HEK293 (cell line): ENCODE data around the gene RIN3.

ENCODE experiments used
- CTCF ChIA-PET: fragments of 350-600 bp; formaldehyde crosslinking; extraction: SDS; loops from one replicate; lab custom pipeline; 2021; ENCODE audit warnings: antibody characterized with exemption; lab: Yijun Ruan, JAX
- POLR2A ChIA-PET: fragments of 300-600 bp; formaldehyde crosslinking; extraction: SDS; loops from one replicate; lab custom pipeline; 2020; ENCODE audit warnings: antibody characterized with exemption, inconsistent platforms; lab: Yijun Ruan, JAX
- H3K27ac ChIP-seq: fragments of 200-500 bp; sonication (Bioruptor generic); 2 replicates; pipeline ENCODE4 v1.5.1; 2014; ENCODE audit warnings: low read depth, low read length, control low read depth, inconsistent platforms; ENCODE audit errors: extremely low read depth
- H3K36me3 ChIP-seq, 2 experiments: fragments of 200-500 bp in 1 of 2; sonication (Bioruptor generic) in 1 of 2; 1 replicate in 1 of 2; 2 replicates in 1 of 2; pipeline ENCODE4 v1.5.1; 2014 to 2017; ENCODE audit warnings: inconsistent platforms in 2 of 2, low read length in 2 of 2; ENCODE audit not compliant: control insufficient read depth in 2 of 2, insufficient read depth in 1 of 2
- H3K4me1 ChIP-seq: fragments of 200-500 bp; sonication (Bioruptor generic); 2 replicates; pipeline ENCODE4 v1.5.1; 2014; ENCODE audit warnings: mild to moderate bottlenecking, low read length, inconsistent platforms; ENCODE audit not compliant: control insufficient read depth, insufficient read depth
- H3K4me3 ChIP-seq: 2 replicates; pipeline ENCODE4 v1.5.1; 2011; ENCODE audit warnings: low read depth, mild to moderate bottlenecking, control low read depth, low read length, moderate library complexity
- H3K9me3 ChIP-seq: fragments of 200-500 bp; sonication (Bioruptor generic); 2 replicates; pipeline ENCODE4 v1.5.1; 2014; ENCODE audit warnings: low read depth, low read length, inconsistent platforms; ENCODE audit not compliant: control insufficient read depth, insufficient read depth
- IKZF3 ChIP-seq: fragments of 450-650 bp; IDR thresholded peaks from 2 replicates; pipeline ENCODE4 v1.5.0; 2018; ENCODE audit warnings: missing biosample characterization, mild to moderate bottlenecking, missing genetic modification characterization, moderate library complexity
- INSM2 ChIP-seq: fragments of 450-650 bp; formaldehyde crosslinking; IDR thresholded peaks from 2 replicates; pipeline ENCODE4 v1.5.1; 2016; ENCODE audit warnings: missing biosample characterization, missing genetic modification characterization
- PBX3 ChIP-seq: sonication (generic); formaldehyde crosslinking; IDR thresholded peaks from 2 replicates; pipeline ENCODE4 v1.8.1; 2022; ENCODE audit warnings: mild to moderate bottlenecking, moderate library complexity, missing genetic modification reagents
- RBAK ChIP-seq: fragments of 450-650 bp; formaldehyde crosslinking; IDR thresholded peaks from 2 replicates; pipeline ENCODE4 v1.5.1; 2016; ENCODE audit warnings: missing biosample characterization, missing genetic modification characterization
- REPIN1 ChIP-seq: fragments of 450-650 bp; formaldehyde crosslinking; IDR thresholded peaks from 2 replicates; pipeline ENCODE4 v1.5.1; 2017; ENCODE audit warnings: missing biosample characterization, missing genetic modification characterization, low read depth
- REST ChIP-seq: fragments of 450-650 bp; formaldehyde crosslinking; IDR thresholded peaks from 2 replicates; pipeline ENCODE4 v1.5.1; 2016; ENCODE audit warnings: missing biosample characterization, missing genetic modification characterization
- TCF7L2 ChIP-seq: IDR thresholded peaks from 2 replicates; pipeline ENCODE4 v1.6.1; 2011; ENCODE audit warnings: low read depth, mild to moderate bottlenecking, inconsistent platforms, low read length, moderate library complexity, borderline replicate concordance
- ZBTB21 ChIP-seq: fragments of 450-650 bp; formaldehyde crosslinking; IDR thresholded peaks from 2 replicates; pipeline ENCODE4 v1.5.1; 2017; ENCODE audit warnings: missing biosample characterization, missing genetic modification characterization
- ZBTB8A ChIP-seq: fragments of 450-650 bp; formaldehyde crosslinking; IDR thresholded peaks from 2 replicates; pipeline ENCODE4 v1.5.1; 2016; ENCODE audit warnings: missing biosample characterization, missing genetic modification characterization
- ZFHX2 ChIP-seq: fragments of 450-650 bp; formaldehyde crosslinking; conservative IDR thresholded peaks from 2 replicates; pipeline ENCODE4 v1.5.1; 2016; ENCODE audit warnings: missing biosample characterization, missing genetic modification characterization
- ZFP3 ChIP-seq: fragments of 450-650 bp; formaldehyde crosslinking; IDR thresholded peaks from 2 replicates; pipeline ENCODE4 v1.5.1; 2016; ENCODE audit warnings: low read depth, missing biosample characterization, missing genetic modification characterization
- ZNF175 ChIP-seq: fragments of 450-650 bp; formaldehyde crosslinking; IDR thresholded peaks from 2 replicates; pipeline ENCODE4 v1.5.1; 2016; ENCODE audit warnings: missing biosample characterization, missing genetic modification characterization
- ZNF239 ChIP-seq: fragments of 450-650 bp; formaldehyde crosslinking; IDR thresholded peaks from 2 replicates; pipeline ENCODE4 v1.5.1; 2016; ENCODE audit warnings: missing biosample characterization, missing genetic modification characterization
- ZNF266 ChIP-seq: fragments of 450-650 bp; formaldehyde crosslinking; IDR thresholded peaks from 2 replicates; pipeline ENCODE4 v1.5.1; 2016; ENCODE audit warnings: missing biosample characterization, missing genetic modification characterization, low read depth
- ZNF280D ChIP-seq: fragments of 450-650 bp; formaldehyde crosslinking; IDR thresholded peaks from 2 replicates; pipeline ENCODE4 v1.5.1; 2016; ENCODE audit warnings: missing biosample characterization, missing genetic modification characterization
- ZNF302 ChIP-seq: fragments of 450-650 bp; formaldehyde crosslinking; IDR thresholded peaks from 2 replicates; pipeline ENCODE4 v1.5.1; 2016; ENCODE audit warnings: missing biosample characterization, missing genetic modification characterization, low read depth
- ZNF513 ChIP-seq: fragments of 450-650 bp; IDR thresholded peaks from 2 replicates; pipeline ENCODE4 v1.5.1; 2018; ENCODE audit warnings: missing biosample characterization, missing genetic modification characterization
- ZNF596 ChIP-seq: fragments of 450-650 bp; IDR thresholded peaks from 2 replicates; pipeline ENCODE4 v1.5.0; 2018; ENCODE audit warnings: missing biosample characterization, mild to moderate bottlenecking, missing genetic modification characterization, moderate library complexity
- ZNF645 ChIP-seq: fragments of 450-650 bp; formaldehyde crosslinking; IDR thresholded peaks from 2 replicates; pipeline ENCODE4; 2016; ENCODE audit warnings: missing biosample characterization, missing genetic modification characterization
- ZNF777 ChIP-seq: fragments of 450-650 bp; formaldehyde crosslinking; IDR thresholded peaks from 2 replicates; pipeline ENCODE4 v1.5.1; 2017; ENCODE audit warnings: missing biosample characterization, missing genetic modification characterization, borderline replicate concordance
- ZNF830 ChIP-seq: fragments of 450-650 bp; IDR thresholded peaks from 2 replicates; pipeline ENCODE4 v1.5.0; 2018; ENCODE audit warnings: missing biosample characterization, missing genetic modification characterization, low read depth, mild to moderate bottlenecking, moderate library complexity
- ZNF843 ChIP-seq: fragments of 450-650 bp; formaldehyde crosslinking; IDR thresholded peaks from 2 replicates; pipeline ENCODE4 v1.5.1; 2016; ENCODE audit warnings: missing biosample characterization, missing genetic modification characterization

Gene RIN3

GRCh38 chr14:92565718-92566115 lies 52.1 kb downstream of the RIN3 start:
- no peak overlapping the region for H3K4me3 ChIP-seq
- H3K27ac ChIP-seq = no peak overlapping the region
- H3K9me3 ChIP-seq = no peaks in the 10 kb centered on the region
- H3K36me3 ChIP-seq = no peaks in the 10 kb centered on the region
- no peaks in the 10 kb centered on the region for H3K4me1 ChIP-seq
- CTCF ChIA-PET = interaction anchor here (1.0 kb wide), 1 partner anchor 25 kb away, joined by 3 read pairs; no protein-coding TSS in a partner anchor
- TF ChIP-seq INSM2 (no peak), ZFP3 (tag by site-specific recombination) (no peak), ZNF596 (no peak), ZBTB21 (tag by site-specific recombination) (no peak), ZNF175 (tag by site-specific recombination) (no peak), ZNF280D (tag by site-specific recombination) (no peak), ZNF645 (tag by site-specific recombination) (no peak), IKZF3 (tag by site-specific recombination) (no peak), RBAK (no peak), ZNF777 (tag by site-specific recombination) (no peak), ZBTB8A (tag by site-specific recombination) (no peak)
- POLR2A ChIA-PET = no interaction called here

GRCh38 chr14:92567173-92567725 lies 53.7 kb downstream of the RIN3 start:
- no peaks in the 10 kb centered on the region for H3K36me3 ChIP-seq
- H3K4me1 ChIP-seq = no peaks in the 10 kb centered on the region
- no peaks in the 10 kb centered on the region for H3K9me3 ChIP-seq
- ChIA-PET CTCF (no interaction called here), POLR2A (no interaction called here)
- no peak overlapping the region for H3K27ac ChIP-seq
- no peak overlapping the region for H3K4me3 ChIP-seq
- no peak for TF ChIP-seq ZNF513 (tag by site-specific recombination)
- TF ChIP-seq REST (tag by site-specific recombination) = no peak
- no peak for TF ChIP-seq ZNF266 (tag by site-specific recombination)
- TF ChIP-seq REPIN1 = no peak
- no peak for TF ChIP-seq ZFHX2 (tag by site-specific recombination)
- TF ChIP-seq ZNF239 = no peak
- TF ChIP-seq PBX3 (CRISPR knock-in tag) = no peak
- TF ChIP-seq ZNF843 = no peak
- no peak for TF ChIP-seq ZNF302 (tag by site-specific recombination)
- TF ChIP-seq RBAK = no peak
- TF ChIP-seq ZNF645 (tag by site-specific recombination) = no peak
- no peak for TF ChIP-seq TCF7L2
- no peak for TF ChIP-seq ZNF830
